GM23248 (cell line): Measurements from ENCODE around the gene GGPS1.
"Not testable (repeated sequence)": the region's sequence is repeated elsewhere in the genome, so short reads cannot be mapped to it uniquely, and the experiment has no call there.

ENCODE experiments used
- EZH2 ChIP-seq: fragments of 200-600 bp; sonication (generic); IDR thresholded peaks from 2 replicates; pipeline ENCODE4 v1.6.1; 2018; ENCODE audit warnings: antibody characterized with exemption, mild to moderate bottlenecking; ENCODE audit not compliant: insufficient read depth, poor library complexity, severe bottlenecking
- EZH2phosphoT487 ChIP-seq: fragments of 200-600 bp; sonication (generic); IDR thresholded peaks from 2 replicates; pipeline ENCODE4 v1.6.1; 2018; ENCODE audit warnings: antibody characterized with exemption, moderate library complexity, mild to moderate bottlenecking, low read depth; ENCODE audit not compliant: insufficient read depth

DNA sequence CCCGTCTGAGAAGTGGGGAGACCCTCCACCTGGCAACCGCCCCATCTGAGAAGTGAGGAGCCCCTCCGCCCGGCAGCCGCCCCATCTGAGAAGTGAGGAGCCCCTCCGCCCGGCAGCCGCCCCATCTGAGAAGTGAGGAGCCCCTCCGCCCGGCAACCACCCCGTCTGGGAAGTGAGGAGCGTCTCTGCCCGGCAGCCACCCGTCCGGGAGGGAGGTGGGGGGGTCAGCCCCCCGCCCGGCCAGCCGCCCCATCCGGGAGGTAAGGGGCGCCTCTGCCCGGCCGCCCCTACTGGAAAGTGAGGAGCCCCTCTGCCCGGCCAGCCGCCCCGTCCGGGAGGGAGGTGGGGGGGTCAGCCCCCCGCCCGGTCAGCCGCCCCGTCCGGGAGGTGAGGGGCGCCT is 19.2 kb upstream of the GGPS1 start:
- not testable (repeated sequence) for TF ChIP-seq EZH2, EZH2phosphoT487
